ENCODE results near the gene ADAMTS6.

The ADAMTS6 gene

GRCh38 chr5:65474130-65474711 is 7.5 kb downstream of the ADAMTS6 start:
- Histone ChIP-seq H3K9ac (ENCODE audit: low read length) (no peak overlapping the region), H4K20me1 (ENCODE audit: low read depth, low read length) (no peaks in the 10 kb centered on the region), H3K4me2 (ENCODE audit: low read depth, low read length, poor library complexity, severe bottlenecking) (no peak overlapping the region), H3K4me3 (ENCODE audit: insufficient read depth, low read length, poor library complexity, severe bottlenecking) (no peak overlapping the region), H3K27ac (ENCODE audit: low read depth, low read length) (no peak overlapping the region), H3K36me3 (ENCODE audit: low read length) (no peaks in the 10 kb centered on the region), H3K9me2 (replicated peaks; ENCODE audit: insufficient read depth, low read length) (no peaks in the 10 kb centered on the region), H3K79me2 (ENCODE audit: insufficient read depth, low read length) (no peaks in the 10 kb centered on the region), H3K9me3 (ENCODE audit: insufficient read depth, low read length) (no peaks in the 10 kb centered on the region), H3F3A (ENCODE audit: insufficient read depth) (no peaks in the 10 kb centered on the region), H3K27me3 (ENCODE audit: low read length) (no peaks in the 10 kb centered on the region), H2AFZ (ENCODE audit: low read depth, low read length, severe bottlenecking) (no peak overlapping the region)
- no peak for TF ChIP-seq EZH2phosphoT487 (conservative IDR thresholded peaks at IDR 0.05; ENCODE audit: low read length)
- TF ChIP-seq, protein P1, sequence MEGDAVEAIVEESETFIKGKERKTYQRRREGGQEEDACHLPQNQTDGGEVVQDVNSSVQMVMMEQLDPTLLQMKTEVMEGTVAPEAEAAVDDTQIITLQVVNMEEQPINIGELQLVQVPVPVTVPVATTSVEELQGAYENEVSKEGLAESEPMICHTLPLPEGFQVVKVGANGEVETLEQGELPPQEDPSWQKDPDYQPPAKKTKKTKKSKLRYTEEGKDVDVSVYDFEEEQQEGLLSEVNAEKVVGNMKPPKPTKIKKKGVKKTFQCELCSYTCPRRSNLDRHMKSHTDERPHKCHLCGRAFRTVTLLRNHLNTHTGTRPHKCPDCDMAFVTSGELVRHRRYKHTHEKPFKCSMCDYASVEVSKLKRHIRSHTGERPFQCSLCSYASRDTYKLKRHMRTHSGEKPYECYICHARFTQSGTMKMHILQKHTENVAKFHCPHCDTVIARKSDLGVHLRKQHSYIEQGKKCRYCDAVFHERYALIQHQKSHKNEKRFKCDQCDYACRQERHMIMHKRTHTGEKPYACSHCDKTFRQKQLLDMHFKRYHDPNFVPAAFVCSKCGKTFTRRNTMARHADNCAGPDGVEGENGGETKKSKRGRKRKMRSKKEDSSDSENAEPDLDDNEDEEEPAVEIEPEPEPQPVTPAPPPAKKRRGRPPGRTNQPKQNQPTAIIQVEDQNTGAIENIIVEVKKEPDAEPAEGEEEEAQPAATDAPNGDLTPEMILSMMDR (IDR thresholded peaks at IDR 0.05; ENCODE audit: insufficient read depth, low read length, poor library complexity, severe bottlenecking): no peak

GRCh38 chr5:65468633-65469032 is 13.1 kb downstream of the ADAMTS6 start:
- Histone ChIP-seq H3K4me3 (ENCODE audit: insufficient read depth, low read length, poor library complexity, severe bottlenecking) (no peak overlapping the region), H3K9me2 (replicated peaks; ENCODE audit: insufficient read depth, low read length) (no peaks in the 10 kb centered on the region), H3K9me3 (ENCODE audit: insufficient read depth, low read length) (no peaks in the 10 kb centered on the region), H3K4me2 (ENCODE audit: low read depth, low read length, poor library complexity, severe bottlenecking) (no peak overlapping the region), H3K27ac (ENCODE audit: low read depth, low read length) (no peak overlapping the region), H3K36me3 (ENCODE audit: low read length) (no peaks in the 10 kb centered on the region), H4K20me1 (ENCODE audit: low read depth, low read length) (no peaks in the 10 kb centered on the region), H3K9ac (ENCODE audit: low read length) (no peak overlapping the region), H3K27me3 (ENCODE audit: low read length) (no peaks in the 10 kb centered on the region), H3F3A (ENCODE audit: insufficient read depth) (no peaks in the 10 kb centered on the region), H3K79me2 (ENCODE audit: insufficient read depth, low read length) (no peaks in the 10 kb centered on the region), H2AFZ (ENCODE audit: low read depth, low read length, severe bottlenecking) (no peak overlapping the region)
- TF ChIP-seq EZH2phosphoT487 (conservative IDR thresholded peaks at IDR 0.05; ENCODE audit: low read length): no peak
- TF ChIP-seq, protein P1 (IDR thresholded peaks at IDR 0.05; ENCODE audit: insufficient read depth, low read length, poor library complexity, severe bottlenecking): no peak

- Histone ChIP-seq H3K27me3 (ENCODE audit: low read length) (no peaks in the 10 kb centered on the region), H3K27ac (ENCODE audit: low read depth, low read length) (no peak overlapping the region), H3F3A (ENCODE audit: insufficient read depth) (no peaks in the 10 kb centered on the region), H4K20me1 (ENCODE audit: low read depth, low read length) (no peaks in the 10 kb centered on the region), H3K9ac (ENCODE audit: low read length) (no peak overlapping the region), H3K4me3 (ENCODE audit: insufficient read depth, low read length, poor library complexity, severe bottlenecking) (no peak overlapping the region), H3K9me2 (replicated peaks; ENCODE audit: insufficient read depth, low read length) (no peaks in the 10 kb centered on the region), H3K9me3 (ENCODE audit: insufficient read depth, low read length) (no peaks in the 10 kb centered on the region), H2AFZ (ENCODE audit: low read depth, low read length, severe bottlenecking) (no peak overlapping the region), H3K36me3 (ENCODE audit: low read length) (no peaks in the 10 kb centered on the region), H3K79me2 (ENCODE audit: insufficient read depth, low read length) (no peaks in the 10 kb centered on the region), H3K4me2 (ENCODE audit: low read depth, low read length, poor library complexity, severe bottlenecking) (no peak overlapping the region)
- no peak for TF ChIP-seq EZH2phosphoT487 (conservative IDR thresholded peaks at IDR 0.05; ENCODE audit: low read length)
- TF ChIP-seq, protein P1 (IDR thresholded peaks at IDR 0.05; ENCODE audit: insufficient read depth, low read length, poor library complexity, severe bottlenecking): no peak
Measured at GRCh38 chr5:65462139-65462705, 19.5 kb downstream of the ADAMTS6 start.

All from SU-DHL-6 (cell line).